Nephron progenitor cell (in vitro differentiated cells): Measurements from ENCODE around the gene KRT75.

Experiments used
- DNase-seq: peaks from one replicate; pipeline ENCODE4 v3.0.0; 2021
- H3K27ac Mint-ChIP-seq: 2 replicates; pipeline ENCODE4 v1.8.0; 2021; ENCODE audit warnings: mild to moderate bottlenecking, moderate library complexity, mixed read lengths
- H3K27me3 Mint-ChIP-seq: 2 replicates; pipeline ENCODE4 v1.8.0; 2021; ENCODE audit warnings: mild to moderate bottlenecking, low read depth, mixed read lengths; ENCODE audit not compliant: poor library complexity
- H3K36me3 Mint-ChIP-seq: 2 replicates; pipeline ENCODE4 v1.8.0; 2021; ENCODE audit warnings: low read depth, mixed read lengths
- H3K4me1 Mint-ChIP-seq: 2 replicates; pipeline ENCODE4 v1.8.0; 2021; ENCODE audit warnings: mixed read lengths
- H3K4me3 Mint-ChIP-seq: 2 replicates; pipeline ENCODE4 v1.8.0; 2021; ENCODE audit warnings: mild to moderate bottlenecking, moderate library complexity, mixed read lengths
- H3K9me3 Mint-ChIP-seq: 2 replicates; pipeline ENCODE4 v1.8.0; 2021; ENCODE audit warnings: mild to moderate bottlenecking, moderate library complexity, mixed read lengths
- TF ChIP-seq, protein P1 (sequence below): fragments of 200-600 bp; sonication (generic); IDR thresholded peaks from 2 replicates; pipeline ENCODE4 v1.5.0; 2021; ENCODE audit warnings: antibody characterized with exemption

KRT75 gene

DNA sequence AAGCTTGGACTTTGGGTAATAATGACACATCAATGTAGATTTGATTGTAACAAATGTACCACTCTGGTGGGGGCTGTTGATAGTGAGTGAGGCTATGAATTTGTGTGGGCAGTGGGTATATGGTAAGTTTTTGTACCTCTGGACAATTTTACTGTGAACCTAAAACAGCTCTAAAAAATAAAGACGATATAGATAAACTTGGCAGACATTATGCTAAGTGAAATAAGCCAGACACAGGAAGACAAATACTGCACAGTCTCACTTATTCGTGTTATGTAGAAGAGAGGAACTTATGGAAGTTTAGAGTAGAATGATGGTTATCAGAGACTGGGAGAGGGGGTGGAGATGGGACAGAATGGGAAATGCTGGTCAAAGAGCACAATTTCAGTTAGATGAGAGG lies 30.7 kb upstream of the KRT75 start:
- H3K9me3 Mint-ChIP-seq: no peaks in the 10 kb centered on the region
- H3K27ac Mint-ChIP-seq: no peak overlapping the region
- no peaks in the 10 kb centered on the region for H3K4me1 Mint-ChIP-seq
- H3K36me3 Mint-ChIP-seq: no peaks in the 10 kb centered on the region
- H3K27me3 Mint-ChIP-seq: no peaks in the 10 kb centered on the region
- TF ChIP-seq, protein P1, sequence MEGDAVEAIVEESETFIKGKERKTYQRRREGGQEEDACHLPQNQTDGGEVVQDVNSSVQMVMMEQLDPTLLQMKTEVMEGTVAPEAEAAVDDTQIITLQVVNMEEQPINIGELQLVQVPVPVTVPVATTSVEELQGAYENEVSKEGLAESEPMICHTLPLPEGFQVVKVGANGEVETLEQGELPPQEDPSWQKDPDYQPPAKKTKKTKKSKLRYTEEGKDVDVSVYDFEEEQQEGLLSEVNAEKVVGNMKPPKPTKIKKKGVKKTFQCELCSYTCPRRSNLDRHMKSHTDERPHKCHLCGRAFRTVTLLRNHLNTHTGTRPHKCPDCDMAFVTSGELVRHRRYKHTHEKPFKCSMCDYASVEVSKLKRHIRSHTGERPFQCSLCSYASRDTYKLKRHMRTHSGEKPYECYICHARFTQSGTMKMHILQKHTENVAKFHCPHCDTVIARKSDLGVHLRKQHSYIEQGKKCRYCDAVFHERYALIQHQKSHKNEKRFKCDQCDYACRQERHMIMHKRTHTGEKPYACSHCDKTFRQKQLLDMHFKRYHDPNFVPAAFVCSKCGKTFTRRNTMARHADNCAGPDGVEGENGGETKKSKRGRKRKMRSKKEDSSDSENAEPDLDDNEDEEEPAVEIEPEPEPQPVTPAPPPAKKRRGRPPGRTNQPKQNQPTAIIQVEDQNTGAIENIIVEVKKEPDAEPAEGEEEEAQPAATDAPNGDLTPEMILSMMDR: no peak
- no peak for DNase-seq
- H3K4me3 Mint-ChIP-seq: no peak overlapping the region

DNA sequence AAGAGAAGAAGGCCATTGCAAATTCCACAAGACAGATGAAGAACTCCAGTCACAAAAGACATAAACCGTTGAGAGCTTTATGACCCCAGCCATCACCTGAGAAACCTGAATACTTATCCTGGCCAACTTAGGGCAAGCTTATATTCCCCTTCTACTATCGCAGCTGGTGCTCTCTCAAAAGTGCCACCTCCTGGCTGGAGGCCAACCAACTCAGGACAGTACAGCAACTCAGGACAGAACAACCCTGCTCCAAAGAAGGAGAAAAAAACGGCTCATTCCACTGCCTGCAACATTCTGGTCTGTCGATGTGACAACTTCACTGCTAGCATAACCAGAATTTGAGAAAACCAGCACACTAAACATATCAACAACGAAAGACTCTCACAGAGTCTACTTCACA lies 27.5 kb upstream of the KRT75 start:
- TF ChIP-seq, protein P1: no peak
- Mint-ChIP-seq H3K27me3 (no peaks in the 10 kb centered on the region), H3K27ac (no peak overlapping the region), H3K4me3 (no peak overlapping the region), H3K9me3 (no peaks in the 10 kb centered on the region), H3K4me1 (no peaks in the 10 kb centered on the region), H3K36me3 (no peaks in the 10 kb centered on the region)
- no peak for DNase-seq

DNA sequence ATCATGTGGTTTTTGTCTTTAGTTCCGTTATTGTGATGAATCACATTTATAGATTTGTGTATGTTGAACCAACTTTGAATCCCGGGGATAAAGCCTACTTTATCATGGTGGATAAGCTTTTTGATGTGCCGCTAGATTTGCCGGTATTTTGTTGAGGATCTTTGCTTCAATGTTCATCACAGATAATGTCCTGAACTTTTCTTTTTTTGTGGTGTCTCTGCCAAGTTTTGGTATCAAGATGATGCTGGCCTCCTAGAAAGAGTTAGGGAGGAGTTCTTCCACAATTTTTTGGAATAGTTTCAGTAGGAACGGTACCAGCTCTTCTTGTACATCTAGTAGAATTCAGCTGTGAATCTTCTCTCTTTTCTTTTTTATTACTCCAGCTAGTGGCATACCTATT lies 24.7 kb upstream of the KRT75 start:
- Mint-ChIP-seq H3K4me3 (no peak overlapping the region), H3K27me3 (no peaks in the 10 kb centered on the region), H3K27ac (no peak overlapping the region), H3K9me3 (no peaks in the 10 kb centered on the region), H3K36me3 (no peaks in the 10 kb centered on the region), H3K4me1 (peaks cover 13% of the 10 kb centered on the region)
- DNase-seq: no peak
- TF ChIP-seq, protein P1: no peak

DNA sequence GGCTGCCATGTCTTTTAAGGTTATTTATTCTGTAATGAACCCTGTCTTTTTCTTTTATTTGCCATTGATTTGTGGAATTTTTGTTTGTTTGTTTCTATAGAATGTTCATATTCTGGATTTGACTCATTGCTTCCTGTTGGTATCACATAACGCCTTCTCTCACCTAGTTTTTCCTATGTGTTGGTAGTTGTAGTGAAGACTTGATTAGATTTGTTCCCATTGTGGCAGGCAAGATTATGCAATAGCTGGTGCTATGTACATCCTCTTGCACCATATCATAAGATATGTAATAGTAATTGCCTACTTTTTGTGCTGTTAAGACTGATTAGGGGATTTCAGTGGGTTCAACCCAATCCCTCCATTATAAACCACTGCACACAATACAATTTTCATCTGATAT lies 21.6 kb upstream of the KRT75 start:
- no peak overlapping the region for H3K4me3 Mint-ChIP-seq
- no peaks in the 10 kb centered on the region for H3K36me3 Mint-ChIP-seq
- TF ChIP-seq, protein P1: no peak
- no peak overlapping the region for H3K27ac Mint-ChIP-seq
- no peaks in the 10 kb centered on the region for H3K27me3 Mint-ChIP-seq
- peaks cover 13% of the 10 kb centered on the region for H3K4me1 Mint-ChIP-seq
- DNase-seq: no peak
- H3K9me3 Mint-ChIP-seq: no peaks in the 10 kb centered on the region

DNA sequence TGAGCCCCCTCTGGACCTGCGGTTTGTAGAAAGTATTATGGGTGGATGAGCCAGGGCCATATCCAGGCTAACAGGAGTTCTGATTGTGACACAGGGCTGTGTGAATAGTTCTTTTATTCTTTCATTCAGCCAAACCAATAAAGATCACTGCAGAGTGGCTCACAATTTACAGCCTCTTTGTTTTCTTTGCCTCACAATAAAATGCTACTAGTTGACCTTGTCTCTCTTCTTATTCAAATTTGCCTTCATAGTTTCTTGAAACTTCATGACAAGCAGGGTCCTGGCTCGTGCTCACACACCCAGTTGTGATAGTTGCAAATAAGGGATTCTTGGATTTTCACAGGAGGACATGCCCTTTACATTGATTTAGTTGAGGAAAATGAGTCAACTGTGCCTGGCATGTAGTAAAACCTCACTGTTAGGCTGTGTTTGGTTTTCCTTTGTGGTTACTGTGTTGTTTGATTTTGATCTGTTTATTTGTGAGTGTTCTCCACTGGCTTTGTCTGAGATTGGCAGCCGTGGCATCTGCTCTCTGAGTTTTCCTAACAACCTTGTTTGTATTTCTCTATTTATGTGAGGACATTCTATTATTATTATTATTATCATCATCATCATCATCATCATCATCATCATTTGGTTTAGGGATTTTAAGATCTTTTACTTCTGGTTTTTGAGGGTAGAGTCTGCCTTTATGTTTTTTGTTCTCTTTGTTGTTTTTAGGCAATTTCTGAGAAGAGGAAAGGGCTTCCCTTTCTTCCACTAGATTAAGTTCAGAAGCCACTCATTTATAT lies 20.4 kb upstream of the KRT75 start:
- peaks cover 13% of the 10 kb centered on the region for H3K4me1 Mint-ChIP-seq
- H3K27me3 Mint-ChIP-seq: no peaks in the 10 kb centered on the region
- no peaks in the 10 kb centered on the region for H3K9me3 Mint-ChIP-seq

More for the DNA sequence above, 20.4 kb upstream of the KRT75 start:
- TF ChIP-seq, protein P1: no peak
- no peak overlapping the region for H3K4me3 Mint-ChIP-seq
- H3K27ac Mint-ChIP-seq: no peak overlapping the region
- DNase-seq: no peak
- H3K36me3 Mint-ChIP-seq: no peaks in the 10 kb centered on the region
